CMK (cell line): ENCODE results near the gene DAZAP1.

Experiments
- DNase-seq: peaks from one replicate; pipeline ENCODE4 v3.0.0-alpha.2; 2010; ENCODE audit warnings: low read depth

DAZAP1 gene

DNA sequence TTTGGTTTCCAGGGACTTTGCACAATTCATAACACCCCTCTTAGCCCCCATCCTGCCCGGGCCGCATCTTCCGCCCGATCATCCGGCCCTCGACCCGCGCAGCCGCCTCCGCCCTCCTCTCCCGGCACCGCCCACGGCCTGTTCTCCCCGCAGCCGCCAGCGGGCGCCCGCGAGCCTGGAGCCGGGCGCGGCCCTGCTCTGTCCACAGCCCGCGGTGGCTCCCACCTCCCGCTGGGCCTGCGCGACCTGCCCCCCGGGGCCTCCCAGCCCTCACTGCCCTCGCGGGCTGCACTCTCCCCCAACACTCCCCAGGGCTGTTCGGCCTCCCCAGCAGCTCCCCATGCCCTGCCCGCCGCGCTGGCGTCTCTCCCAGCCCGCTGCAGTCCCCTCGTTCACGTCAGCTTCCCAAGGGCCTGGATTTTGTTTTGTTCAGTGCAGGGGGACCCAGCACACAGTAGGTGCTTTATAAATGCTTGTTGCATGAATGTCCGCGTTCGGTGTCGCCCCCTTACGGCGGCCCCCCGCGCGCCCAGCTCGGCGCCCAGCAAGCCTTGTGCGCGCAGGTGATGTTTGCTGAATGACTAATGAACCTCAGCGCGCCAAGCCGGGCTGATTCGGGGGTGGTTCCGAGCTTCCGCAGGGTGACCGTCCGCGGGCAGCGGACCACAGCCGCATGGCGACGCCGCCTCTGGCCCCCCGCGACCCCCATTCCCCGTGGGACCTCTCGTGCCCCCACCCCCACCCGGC, 38.0 kb downstream of the DAZAP1 start:
- DNase-seq = peak; percentile 52

GRCh38 chr19:1445932-1446712, 38.7 kb downstream of the DAZAP1 start:
- DNase-seq = no peak

DNA sequence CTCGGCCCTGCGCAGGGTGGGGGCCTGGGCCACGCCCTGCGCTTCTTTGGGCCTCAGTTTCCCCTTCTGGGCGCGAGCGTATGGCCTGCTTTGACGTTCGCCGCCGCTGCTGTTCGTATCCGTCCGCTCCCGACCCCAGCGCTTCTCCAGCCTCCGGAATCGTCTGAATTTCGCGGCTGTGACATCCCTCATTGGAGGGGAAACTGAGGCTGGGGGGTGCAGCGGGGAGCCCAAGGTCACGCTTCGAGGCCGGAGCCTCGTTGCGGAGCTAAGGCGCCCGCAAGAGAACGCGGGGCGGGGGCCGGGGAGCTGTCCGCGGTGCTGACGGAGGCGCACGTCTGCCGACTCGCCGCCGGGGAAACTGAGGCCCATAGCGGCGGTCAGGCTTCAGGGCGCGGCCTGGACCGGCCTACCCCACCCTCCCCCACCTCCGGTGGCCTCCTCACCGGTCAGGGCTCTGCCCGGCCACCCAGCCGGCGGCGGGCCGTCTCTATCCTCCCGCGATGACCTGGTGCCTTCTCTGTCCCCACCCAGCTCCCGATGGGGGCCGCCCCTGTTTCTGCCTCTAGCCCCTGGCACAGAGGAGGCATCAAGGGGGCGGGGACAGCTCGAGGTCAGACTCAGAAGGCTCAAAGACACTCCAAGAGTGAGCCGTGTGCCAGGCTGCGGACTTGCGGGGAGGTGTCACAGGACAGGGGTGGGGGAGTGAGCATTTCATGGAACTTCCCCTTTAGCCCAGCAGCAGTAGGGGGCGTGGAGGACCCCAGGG, 39.5 kb downstream of the DAZAP1 start:
- no peak for DNase-seq

DNA sequence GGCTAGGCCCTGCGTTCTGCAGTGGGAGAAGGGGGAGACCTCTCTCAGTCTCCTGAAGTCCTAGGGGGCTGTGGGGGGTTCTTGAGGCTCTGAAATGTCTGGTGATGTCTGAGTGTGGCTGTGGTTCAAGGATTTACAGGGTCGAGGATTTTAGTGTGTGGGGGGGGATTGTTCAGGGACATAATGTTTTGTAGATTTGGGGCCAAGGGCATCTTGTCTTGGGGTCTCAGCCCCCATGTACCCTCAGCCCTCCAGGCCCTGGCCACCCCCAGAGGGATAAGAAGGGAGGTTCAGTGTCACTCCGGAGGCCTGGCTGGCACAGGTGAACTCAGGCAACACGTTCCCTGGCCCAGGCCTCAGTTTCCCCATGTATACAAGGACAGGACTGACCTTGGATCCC, 40.1 kb downstream of the DAZAP1 start:
- DNase-seq = no peak

DNA sequence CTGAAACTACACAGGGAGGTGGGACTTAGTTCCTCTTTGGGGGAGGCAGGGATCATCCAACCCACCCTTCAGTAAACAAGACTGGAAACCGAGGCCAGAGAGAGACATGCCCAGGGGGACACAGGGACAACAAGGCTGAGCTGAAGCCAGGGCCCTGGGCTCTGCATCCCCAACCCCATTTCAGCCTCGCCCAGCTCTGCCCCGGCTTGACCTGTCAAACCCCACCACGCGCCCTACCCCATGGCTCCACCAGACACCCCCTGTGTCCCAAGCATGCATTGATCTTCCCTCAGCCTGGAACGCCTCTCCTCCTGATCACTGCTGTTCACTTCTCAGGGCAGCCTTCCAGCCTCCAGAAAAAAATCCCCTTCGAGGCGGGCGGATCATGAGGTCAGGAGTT, 40.6 kb downstream of the DAZAP1 start:
- no peak for DNase-seq

DNA sequence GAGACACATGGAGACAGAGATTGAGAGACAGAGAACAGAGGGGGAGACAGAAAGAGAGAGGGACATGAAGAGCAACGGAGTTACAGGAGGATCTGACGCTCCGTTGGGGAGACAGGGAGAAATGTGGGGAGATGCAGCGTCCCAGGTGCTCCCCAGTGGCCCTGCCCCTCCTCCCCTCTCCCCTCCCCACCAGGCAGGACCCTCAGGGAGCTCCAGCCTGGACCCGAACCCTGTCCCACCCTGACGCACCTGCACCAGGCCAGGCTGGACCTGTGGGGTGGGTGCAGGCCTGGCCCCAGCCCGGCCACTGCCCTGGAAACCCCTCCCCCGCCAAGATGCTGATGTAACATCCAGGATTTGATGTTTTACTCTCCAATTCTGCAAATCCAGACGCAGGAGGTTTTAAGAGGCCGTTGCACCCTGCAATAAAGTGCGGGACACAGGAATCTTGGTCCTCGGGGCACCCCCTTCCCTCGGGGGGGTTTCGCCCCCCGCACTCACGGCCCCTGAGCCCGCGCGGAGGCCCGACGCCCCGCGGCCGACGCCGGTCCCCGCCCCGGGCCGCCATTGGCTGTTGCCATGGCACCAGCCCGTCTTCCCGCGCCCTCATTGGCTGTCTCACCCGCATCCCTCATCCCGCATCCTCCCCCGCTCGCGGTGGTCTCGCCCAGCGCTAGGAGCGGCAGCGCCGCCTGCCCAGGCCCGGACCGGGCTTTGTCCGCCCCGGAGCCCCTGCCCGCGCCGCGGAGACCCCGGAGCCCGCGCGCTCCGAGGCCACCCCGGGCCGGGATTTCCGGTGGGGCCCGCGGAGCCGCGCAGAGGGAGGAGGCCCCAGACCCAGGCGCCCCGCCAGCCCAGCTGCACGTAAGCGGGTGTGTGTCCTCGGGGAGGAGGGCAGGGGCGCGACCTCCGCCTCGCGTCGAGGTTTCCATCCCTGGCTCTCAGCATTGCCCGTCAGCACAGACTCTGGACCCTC, 42.4 kb downstream of the DAZAP1 start, which contains the start of gene APC2:
Gene APC2, plus strand, starts transcription at position 655 of the 976 bp plus-strand sequence. CDS start 2,881 bp downstream, outside the sequence.
- DNase-seq = no peak

DNA sequence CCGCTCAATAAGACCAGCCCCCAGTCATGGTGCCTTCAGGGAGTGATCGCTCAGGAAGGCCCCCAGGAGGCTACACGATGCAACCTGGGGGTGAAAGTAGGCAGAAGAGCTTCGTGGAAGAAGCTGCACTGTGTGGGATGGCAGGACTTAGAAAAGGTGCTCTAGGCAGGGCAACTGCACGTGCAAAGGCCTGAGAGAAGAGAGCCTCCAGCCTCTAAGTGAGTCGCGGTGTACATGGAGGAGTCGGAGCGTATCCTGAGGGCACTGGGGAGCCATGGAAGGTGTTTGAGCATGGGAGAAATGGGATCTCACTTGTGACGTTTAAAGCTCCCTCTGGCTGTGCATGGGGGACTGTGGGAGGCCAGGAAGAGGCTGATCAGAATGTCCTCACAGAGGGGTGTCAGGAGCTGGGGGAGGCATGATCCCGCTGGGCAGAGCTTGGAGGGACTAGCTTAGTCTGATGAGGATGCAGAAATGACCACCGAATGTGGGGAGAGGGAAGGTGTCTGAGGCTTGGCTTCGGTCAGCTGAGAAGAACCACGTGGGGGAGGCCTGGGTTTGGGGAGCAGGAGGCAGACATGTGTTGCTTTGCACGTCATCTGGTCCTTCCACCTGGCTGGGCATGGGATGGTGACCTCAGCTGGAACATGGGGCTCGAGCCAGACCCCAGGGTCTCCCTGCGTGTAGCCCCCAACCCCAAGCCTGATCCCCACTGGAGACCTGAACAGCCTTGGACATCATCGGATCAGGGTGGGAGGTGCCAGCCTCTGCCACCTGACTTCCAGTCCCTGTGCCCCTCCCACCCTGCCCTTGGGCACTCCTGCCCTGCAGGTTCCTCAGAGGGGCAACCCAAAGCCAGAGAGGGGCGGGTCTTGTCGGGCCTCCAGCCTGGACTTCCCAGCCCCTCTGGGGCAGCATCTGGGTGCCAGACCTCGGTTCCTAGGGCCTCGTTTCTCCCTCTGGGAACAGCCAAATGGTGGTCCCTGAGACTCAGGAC, 43.6 kb downstream of the DAZAP1 start:
- DNase-seq = no peak

GRCh38 chr19:1451916-1452801, 44.8 kb downstream of the DAZAP1 start:
- no peak for DNase-seq

DNA sequence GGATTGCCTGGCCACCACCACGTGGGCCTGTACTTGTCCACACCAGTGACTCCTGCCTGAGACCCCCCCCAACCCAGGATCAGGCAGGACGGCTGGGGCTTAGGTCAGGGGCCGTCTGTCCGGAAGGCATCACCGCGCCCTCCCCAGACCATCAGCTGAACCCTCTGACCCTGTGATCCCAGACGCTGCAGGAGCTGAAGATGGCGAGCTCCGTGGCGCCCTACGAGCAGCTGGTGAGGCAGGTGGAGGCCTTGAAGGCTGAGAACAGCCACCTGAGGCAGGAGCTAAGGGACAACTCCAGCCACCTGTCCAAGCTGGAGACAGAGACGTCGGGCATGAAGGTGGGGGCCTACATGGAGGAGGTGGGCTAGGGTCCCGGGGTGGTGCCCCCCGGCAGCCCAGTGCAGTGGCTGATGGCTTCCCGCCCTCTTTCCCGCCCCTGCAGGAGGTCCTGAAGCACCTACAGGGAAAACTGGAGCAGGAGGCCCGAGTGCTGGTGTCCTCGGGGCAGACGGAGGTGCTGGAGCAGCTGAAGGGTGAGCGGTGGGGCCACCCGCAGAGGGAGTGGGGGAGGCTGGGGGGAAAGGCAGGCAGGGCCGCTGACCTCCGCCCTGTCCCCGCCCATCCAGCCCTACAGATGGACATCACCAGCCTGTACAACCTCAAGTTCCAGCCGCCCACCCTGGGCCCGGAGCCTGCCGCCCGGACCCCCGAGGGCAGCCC, 45.6 kb downstream of the DAZAP1 start:
- no peak for DNase-seq

- DNase-seq = peak; percentile 52
Measured at GRCh38 chr19:1453525-1454364, 46.4 kb downstream of the DAZAP1 start.

- DNase-seq = no peak
Measured at GRCh38 chr19:1455002-1455335, 47.6 kb downstream of the DAZAP1 start.

DNA sequence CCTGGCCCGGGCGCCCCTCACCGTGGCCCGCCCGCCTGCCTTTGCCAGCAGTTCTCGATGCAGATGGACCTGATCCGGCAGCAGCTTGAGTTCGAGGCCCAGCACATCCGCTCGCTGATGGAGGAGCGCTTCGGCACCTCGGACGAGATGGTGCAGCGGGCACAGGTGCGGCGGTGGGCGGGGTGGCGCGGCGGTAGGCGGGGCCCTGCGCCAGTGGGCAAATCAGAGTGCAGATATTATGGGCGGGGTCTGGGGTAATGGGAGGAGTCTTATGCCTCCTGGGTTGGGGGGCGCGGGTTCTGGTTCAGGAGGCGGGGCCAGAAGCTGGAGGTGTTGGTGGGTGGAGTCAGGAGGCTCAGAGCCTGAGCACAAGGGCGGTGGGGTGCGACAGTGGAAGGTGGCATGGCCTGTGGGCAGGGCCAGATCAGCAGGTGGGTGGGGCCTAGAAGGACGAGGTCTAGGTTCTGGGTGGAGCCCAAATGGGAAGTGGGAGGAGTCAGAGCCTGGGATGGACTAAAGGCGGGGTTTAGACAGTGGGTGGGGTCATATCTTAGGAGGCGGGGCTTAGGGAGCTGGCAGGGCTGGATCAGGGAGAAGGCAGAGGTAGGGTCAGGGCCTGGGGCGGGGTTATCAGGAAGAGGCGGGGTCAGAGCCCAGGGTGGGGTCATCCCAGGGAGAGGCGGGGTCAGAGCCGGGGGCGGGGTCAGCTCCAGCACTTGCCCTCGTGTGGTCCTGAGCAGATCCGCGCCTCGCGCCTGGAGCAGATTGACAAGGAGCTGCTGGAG, 48.1 kb downstream of the DAZAP1 start:
- peak; percentile 87 for DNase-seq

GRCh38 chr19:1456121-1456900, 48.9 kb downstream of the DAZAP1 start:
- no peak for DNase-seq

DNA sequence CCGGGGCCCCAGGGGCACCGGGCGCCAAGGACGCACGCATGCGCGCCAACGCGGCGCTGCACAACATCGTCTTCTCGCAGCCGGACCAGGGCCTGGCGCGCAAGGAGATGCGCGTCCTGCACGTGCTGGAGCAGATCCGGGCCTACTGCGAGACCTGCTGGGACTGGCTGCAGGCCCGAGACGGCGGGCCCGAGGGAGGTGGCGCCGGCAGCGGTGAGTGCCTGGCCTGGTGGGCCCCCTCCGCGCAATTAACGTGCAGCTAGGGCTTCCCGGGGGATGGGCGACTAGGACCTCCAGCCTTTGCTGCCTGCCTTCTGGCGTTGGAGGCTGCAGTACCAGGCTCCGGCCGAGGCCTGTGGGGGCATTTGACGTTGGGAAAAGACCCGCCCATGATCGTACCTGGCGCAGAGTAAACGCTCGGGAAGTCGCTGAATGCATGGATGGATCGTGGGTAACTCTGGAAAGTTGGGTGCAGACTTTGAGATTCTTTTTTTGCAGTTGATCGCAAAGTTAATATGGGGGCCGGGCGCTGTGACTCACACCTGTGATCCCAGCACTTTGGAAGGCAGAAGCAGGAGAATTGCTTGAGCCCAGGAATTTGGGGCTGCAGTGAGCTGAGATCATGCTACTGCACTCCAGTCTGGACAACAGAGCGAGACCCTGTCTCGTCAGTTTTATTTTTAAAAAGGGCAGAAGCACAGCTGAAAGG, 49.8 kb downstream of the DAZAP1 start:
- no peak for DNase-seq

DNA sequence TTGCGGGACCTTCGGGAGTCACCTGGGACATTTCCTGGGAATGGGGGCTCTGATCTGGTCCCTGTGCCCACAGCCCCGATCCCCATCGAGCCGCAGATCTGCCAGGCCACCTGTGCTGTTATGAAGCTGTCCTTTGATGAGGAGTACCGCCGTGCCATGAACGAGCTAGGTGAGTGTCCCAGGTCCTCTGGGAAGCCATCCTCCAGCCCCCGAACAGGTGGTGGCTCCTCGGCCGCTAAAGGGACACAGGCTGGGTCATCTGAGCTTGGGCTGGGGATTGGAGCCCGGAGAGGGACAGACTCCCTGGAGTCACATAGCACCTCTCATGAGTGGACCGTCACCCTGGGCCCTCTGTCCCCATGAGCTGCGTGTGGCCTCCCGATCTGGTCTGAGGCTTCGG, 50.5 kb downstream of the DAZAP1 start:
- DNase-seq = no peak
